Liver (tissue), 9 donors: ENCODE data around the gene GTPBP10. TPM values are rescaled to one million over a fixed set of nuclear protein-coding genes. Genes with fewer than 3 reads are reported as not detected.

Source experiments
- DNase-seq: peaks from one replicate; pipeline ENCODE4 v3.0.0-alpha.2; 2017; ENCODE audit warnings: low spot score
- H3K27ac ChIP-seq, 2 donors: one replicate each; pipeline ENCODE4 v1.7.0; 2013; ENCODE audit warnings: inconsistent platforms in 2 of 2, low read length in 2 of 2, control low read depth in 1 of 2, low read depth in 1 of 2, mild to moderate bottlenecking in 1 of 2
- H3K27me3 ChIP-seq, 4 donors: one replicate each; pipeline versions ENCODE4 v1.6.1 to v1.7.0; 2013; ENCODE audit warnings: low read length in 3 of 4, inconsistent platforms in 1 of 4, mild to moderate bottlenecking in 1 of 4, moderate library complexity in 1 of 4; ENCODE audit not compliant: control insufficient read depth in 4 of 4, insufficient read depth in 4 of 4
- H3K36me3 ChIP-seq, 4 donors: one replicate each; pipeline versions ENCODE4 v1.6.1 to v1.7.0; 2013; ENCODE audit warnings: low read length in 3 of 4, mild to moderate bottlenecking in 3 of 4, low read depth in 1 of 4, moderate library complexity in 1 of 4; ENCODE audit not compliant: control insufficient read depth in 4 of 4, insufficient read depth in 3 of 4
- H3K4me1 ChIP-seq, 4 donors: one replicate each; pipeline versions ENCODE4 v1.6.1 to v1.7.0; 2013; ENCODE audit warnings: low read length in 3 of 4, mild to moderate bottlenecking in 3 of 4, moderate library complexity in 1 of 4; ENCODE audit not compliant: control insufficient read depth in 4 of 4, insufficient read depth in 4 of 4
- H3K4me3 ChIP-seq, 3 donors: one replicate each; pipeline versions ENCODE4 v1.6.1 to v1.7.0; 2013; ENCODE audit warnings: low read length in 3 of 3, control low read depth in 1 of 3, low read depth in 1 of 3, mild to moderate bottlenecking in 1 of 3
- H3K9ac ChIP-seq, 2 donors: one replicate each; pipeline ENCODE4 v1.7.0; 2013; ENCODE audit warnings: low read length in 2 of 2, mild to moderate bottlenecking in 2 of 2, moderate library complexity in 2 of 2, control low read depth in 1 of 2, low read depth in 1 of 2
- H3K9me3 ChIP-seq, 4 donors: one replicate each; pipeline versions ENCODE4 v1.6.1 to v1.7.0; 2013; ENCODE audit warnings: low read length in 3 of 4; ENCODE audit not compliant: control insufficient read depth in 4 of 4
- ATF3 ChIP-seq: IDR thresholded peaks from 2 replicates; pipeline ENCODE4 v1.6.1; 2016; ENCODE audit warnings: antibody characterized with exemption
- CTCF ChIP-seq: fragments of 150-350 bp; IDR thresholded peaks from 2 replicates; pipeline ENCODE4 v1.5.1; 2017; ENCODE audit warnings: improper control_type of control experiment, low read depth, low read length; ENCODE audit not compliant: missing input control
- EGR1 ChIP-seq, 2 donors: IDR thresholded peaks; 2 replicates each; pipeline ENCODE4 v1.6.1; 2016 to 2018; ENCODE audit warnings: antibody characterized with exemption in 2 of 2, low read depth in 2 of 2
- FOXA2 ChIP-seq: IDR thresholded peaks from 2 replicates; pipeline ENCODE4 v1.6.1; 2016; ENCODE audit warnings: antibody characterized with exemption
- GABPA ChIP-seq, 2 donors: IDR thresholded peaks in 1 of 2; conservative IDR thresholded peaks in 1 of 2; 2 replicates each; pipeline ENCODE4 v1.6.1; 2016; ENCODE audit warnings: antibody characterized with exemption in 2 of 2, mild to moderate bottlenecking in 1 of 2, moderate library complexity in 1 of 2
- HNF4A ChIP-seq, 2 donors: conservative IDR thresholded peaks; 2 replicates each; pipeline ENCODE4 v1.6.1; 2016; ENCODE audit warnings: antibody characterized with exemption in 2 of 2, mild to moderate bottlenecking in 2 of 2
- HNF4G ChIP-seq: IDR thresholded peaks from 2 replicates; pipeline ENCODE4 v1.6.1; 2016; ENCODE audit warnings: antibody characterized with exemption
- JUND ChIP-seq, 2 donors: IDR thresholded peaks; 2 replicates each; pipeline ENCODE4 v1.6.1; 2016; ENCODE audit warnings: antibody characterized with exemption in 2 of 2
- NR2F2 ChIP-seq: IDR thresholded peaks from 2 replicates; pipeline ENCODE4 v1.6.1; 2016; ENCODE audit warnings: antibody characterized with exemption
- RAD21 ChIP-seq, 2 donors: IDR thresholded peaks; 2 replicates each; pipeline ENCODE4 v1.6.1; 2016; ENCODE audit warnings: antibody characterized with exemption in 2 of 2, mild to moderate bottlenecking in 2 of 2
- RXRA ChIP-seq, 2 donors: IDR thresholded peaks; 2 replicates each; pipeline ENCODE4 v1.6.1; 2017 to 2018; ENCODE audit warnings: antibody characterized with exemption in 2 of 2, mild to moderate bottlenecking in 1 of 2
- SP1 ChIP-seq: IDR thresholded peaks from 2 replicates; pipeline ENCODE4 v1.6.1; 2018; ENCODE audit warnings: antibody characterized with exemption, mild to moderate bottlenecking
- TAF1 ChIP-seq: conservative IDR thresholded peaks from 2 replicates; pipeline ENCODE4 v1.6.1; 2016; ENCODE audit warnings: antibody characterized with exemption, mild to moderate bottlenecking
- YY1 ChIP-seq: IDR thresholded peaks from 2 replicates; pipeline ENCODE4 v1.6.1; 2016; ENCODE audit warnings: antibody characterized with exemption, mild to moderate bottlenecking
- WGBS: extraction: QIAGEN DNeasy Blood & Tissue Kit; methylation state at CpG from one replicate; pipeline ENCODE4 v1.1.7; 2013; 5-methylcytosine and 5-hydroxymethylcytosine counted together
- polyA plus RNA-seq, 2 donors: library from polyadenylated mRNA; stranded (reverse) in 1 of 2; unstranded in 1 of 2; fragments of 200-250 nt in 1 of 2; fragments of >200 nt in 1 of 2; fragmentation: Nextera tagmentation in 1 of 2; extraction: Ambion mirVana in 1 of 2; gene quantifications; one replicate each; pipeline versions ENCODE4 v1.2.1 to v1.2.3, GENCODE V29; 2013 to 2015
- total RNA-seq, 2 donors: library from RNA; depleted of rRNA; stranded (reverse); fragments of >200 nt; gene quantifications; one replicate each; pipeline ENCODE4 v1.2.3, GENCODE V29; 2014
- TF ChIP-seq, protein P1 (sequence below): IDR thresholded peaks from 2 replicates; pipeline ENCODE4 v1.6.1; 2016; ENCODE audit warnings: antibody characterized with exemption, mild to moderate bottlenecking
- TF ChIP-seq, protein P2 (sequence below): IDR thresholded peaks from 2 replicates; pipeline ENCODE4 v1.6.1; 2016; ENCODE audit warnings: antibody characterized with exemption
- TF ChIP-seq, protein P3 (sequence below): IDR thresholded peaks from 2 replicates; pipeline ENCODE4 v1.6.1; 2016; ENCODE audit warnings: antibody characterized with exemption
- donor health status: healthy.
- donor health status: healthy.
- donor health status: healthy.
- donor health status: healthy.
- donor health status: healthy.

The GTPBP10 gene
- total and polyA plus RNA-seq, 4 donors = 6.5 to 18.9 (median 12.2) TPM

GRCh38 chr7:90390926-90391325, 44.4 kb downstream of the GTPBP10 start (continued):
- TF ChIP-seq, protein P1, sequence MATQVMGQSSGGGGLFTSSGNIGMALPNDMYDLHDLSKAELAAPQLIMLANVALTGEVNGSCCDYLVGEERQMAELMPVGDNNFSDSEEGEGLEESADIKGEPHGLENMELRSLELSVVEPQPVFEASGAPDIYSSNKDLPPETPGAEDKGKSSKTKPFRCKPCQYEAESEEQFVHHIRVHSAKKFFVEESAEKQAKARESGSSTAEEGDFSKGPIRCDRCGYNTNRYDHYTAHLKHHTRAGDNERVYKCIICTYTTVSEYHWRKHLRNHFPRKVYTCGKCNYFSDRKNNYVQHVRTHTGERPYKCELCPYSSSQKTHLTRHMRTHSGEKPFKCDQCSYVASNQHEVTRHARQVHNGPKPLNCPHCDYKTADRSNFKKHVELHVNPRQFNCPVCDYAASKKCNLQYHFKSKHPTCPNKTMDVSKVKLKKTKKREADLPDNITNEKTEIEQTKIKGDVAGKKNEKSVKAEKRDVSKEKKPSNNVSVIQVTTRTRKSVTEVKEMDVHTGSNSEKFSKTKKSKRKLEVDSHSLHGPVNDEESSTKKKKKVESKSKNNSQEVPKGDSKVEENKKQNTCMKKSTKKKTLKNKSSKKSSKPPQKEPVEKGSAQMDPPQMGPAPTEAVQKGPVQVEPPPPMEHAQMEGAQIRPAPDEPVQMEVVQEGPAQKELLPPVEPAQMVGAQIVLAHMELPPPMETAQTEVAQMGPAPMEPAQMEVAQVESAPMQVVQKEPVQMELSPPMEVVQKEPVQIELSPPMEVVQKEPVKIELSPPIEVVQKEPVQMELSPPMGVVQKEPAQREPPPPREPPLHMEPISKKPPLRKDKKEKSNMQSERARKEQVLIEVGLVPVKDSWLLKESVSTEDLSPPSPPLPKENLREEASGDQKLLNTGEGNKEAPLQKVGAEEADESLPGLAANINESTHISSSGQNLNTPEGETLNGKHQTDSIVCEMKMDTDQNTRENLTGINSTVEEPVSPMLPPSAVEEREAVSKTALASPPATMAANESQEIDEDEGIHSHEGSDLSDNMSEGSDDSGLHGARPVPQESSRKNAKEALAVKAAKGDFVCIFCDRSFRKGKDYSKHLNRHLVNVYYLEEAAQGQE = no peak
- TF ChIP-seq NR2F2 = no peak
- TF ChIP-seq TAF1 = no peak
- TF ChIP-seq, protein P2, sequence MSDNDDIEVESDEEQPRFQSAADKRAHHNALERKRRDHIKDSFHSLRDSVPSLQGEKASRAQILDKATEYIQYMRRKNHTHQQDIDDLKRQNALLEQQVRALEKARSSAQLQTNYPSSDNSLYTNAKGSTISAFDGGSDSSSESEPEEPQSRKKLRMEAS = no peak

DNA sequence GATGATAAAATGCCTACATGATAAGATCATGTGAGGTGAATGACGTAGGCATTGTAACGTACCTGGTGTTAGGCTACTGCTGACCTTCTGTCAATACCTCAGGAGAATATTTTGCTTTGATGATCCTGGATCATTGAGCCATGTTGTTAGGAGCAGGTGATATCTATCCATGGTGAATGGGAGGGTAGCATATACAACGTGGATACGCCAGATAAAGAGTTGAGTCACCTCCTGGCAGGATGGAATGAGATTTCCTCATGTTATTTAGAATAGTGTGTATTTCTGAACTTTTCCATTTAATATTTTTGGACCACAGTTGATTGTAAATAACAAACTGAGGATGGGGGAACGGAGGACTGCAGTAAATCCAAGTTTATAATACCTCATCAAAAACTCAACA, 45.0 kb downstream of the GTPBP10 start:
- no peak for TF ChIP-seq HNF4A (conservative IDR thresholded peaks at IDR 0.05)
- TF ChIP-seq FOXA2 = no peak
- TF ChIP-seq, protein P1 = no peak
- TF ChIP-seq NR2F2 = no peak
- no peak overlapping the region for H3K4me3 ChIP-seq
- H3K36me3 ChIP-seq = peaks cover 0 to 1% (median 0%) of the 10 kb centered on the region in 4 donors
- 93% methylated on average over 5 of the region's 5 CpGs for WGBS
- H3K9ac ChIP-seq = no peak overlapping the region
- H3K9me3 ChIP-seq = peaks cover 0 to 4% (median 2%) of the 10 kb centered on the region in 4 donors
- H3K4me1 ChIP-seq = no peaks in the 10 kb centered on the region
- no peak for DNase-seq
- no peaks in the 10 kb centered on the region for H3K27me3 ChIP-seq
- H3K27ac ChIP-seq = no peak overlapping the region

DNA sequence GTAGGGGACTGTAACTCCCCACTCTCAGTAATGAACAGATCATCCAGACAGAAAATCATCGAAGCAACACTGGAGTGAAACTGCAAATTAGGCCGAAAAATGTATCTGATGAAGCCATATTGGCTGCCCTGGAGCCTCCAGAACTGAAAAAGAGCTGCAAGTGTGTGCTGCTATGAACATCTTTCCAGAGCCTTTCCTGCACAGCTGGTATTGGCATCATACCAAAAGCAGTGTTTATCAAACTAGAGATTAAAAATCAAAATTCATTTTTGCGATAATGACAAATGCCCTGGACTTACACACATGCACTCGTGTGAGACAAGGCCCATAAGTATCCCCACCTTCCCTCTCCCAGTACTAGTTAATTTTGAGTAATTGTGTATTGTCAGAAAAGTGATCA, 49.9 kb downstream of the GTPBP10 start:
- no peak overlapping the region for H3K9ac ChIP-seq
- no peaks in the 10 kb centered on the region for H3K27me3 ChIP-seq
- 95% methylated on average over 4 of the region's 4 CpGs for WGBS
- TF ChIP-seq EGR1 (IDR thresholded peaks at IDR 0.05; ENCODE audit: low read depth in 2 of 2) (no peak), HNF4A (conservative IDR thresholded peaks at IDR 0.05) (no peak), NR2F2 (no peak), YY1 (no peak), HNF4G (no peak), CTCF (no peak), JUND (IDR thresholded peaks at IDR 0.05) (no peak), ATF3 (no peak), GABPA (IDR thresholded peaks at IDR 0.05 in 1 of 2, conservative IDR thresholded peaks at IDR 0.05 in 1 of 2) (no peak), SP1 (no peak), RXRA (IDR thresholded peaks at IDR 0.05) (no peak), TAF1 (no peak), RAD21 (IDR thresholded peaks at IDR 0.05) (no peak), FOXA2 (no peak)
- TF ChIP-seq, protein P3, sequence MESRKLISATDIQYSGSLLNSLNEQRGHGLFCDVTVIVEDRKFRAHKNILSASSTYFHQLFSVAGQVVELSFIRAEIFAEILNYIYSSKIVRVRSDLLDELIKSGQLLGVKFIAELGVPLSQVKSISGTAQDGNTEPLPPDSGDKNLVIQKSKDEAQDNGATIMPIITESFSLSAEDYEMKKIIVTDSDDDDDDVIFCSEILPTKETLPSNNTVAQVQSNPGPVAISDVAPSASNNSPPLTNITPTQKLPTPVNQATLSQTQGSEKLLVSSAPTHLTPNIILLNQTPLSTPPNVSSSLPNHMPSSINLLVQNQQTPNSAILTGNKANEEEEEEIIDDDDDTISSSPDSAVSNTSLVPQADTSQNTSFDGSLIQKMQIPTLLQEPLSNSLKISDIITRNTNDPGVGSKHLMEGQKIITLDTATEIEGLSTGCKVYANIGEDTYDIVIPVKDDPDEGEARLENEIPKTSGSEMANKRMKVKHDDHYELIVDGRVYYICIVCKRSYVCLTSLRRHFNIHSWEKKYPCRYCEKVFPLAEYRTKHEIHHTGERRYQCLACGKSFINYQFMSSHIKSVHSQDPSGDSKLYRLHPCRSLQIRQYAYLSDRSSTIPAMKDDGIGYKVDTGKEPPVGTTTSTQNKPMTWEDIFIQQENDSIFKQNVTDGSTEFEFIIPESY = no peak
- TF ChIP-seq, protein P2 = no peak
- H3K4me3 ChIP-seq = no peak overlapping the region
- H3K27ac ChIP-seq = no peak overlapping the region
- no peaks in the 10 kb centered on the region for H3K36me3 ChIP-seq
- H3K9me3 ChIP-seq = peaks cover 0 to 21% (median 6%) of the 10 kb centered on the region in 4 donors
- DNase-seq = no peak
- H3K4me1 ChIP-seq = no peaks in the 10 kb centered on the region
